GM12891 (cell line): Measurements from ENCODE around the gene MED13L.

Source experiments
- DNase-seq: peaks from one replicate; pipeline ENCODE4 v3.0.0; 2011; ENCODE audit warnings: low spot score; ENCODE audit not compliant: insufficient read length
- FAIRE-seq: peaks from 2 replicates; lab custom pipeline; 2011; peaks lifted over from hg19 to GRCh38; lab: Jason Lieb, UNC
- PAX5 ChIP-seq: IDR thresholded peaks from 2 replicates; pipeline ENCODE4 v1.6.1; 2011; ENCODE audit warnings: low read length, moderate library complexity, mild to moderate bottlenecking; ENCODE audit not compliant: insufficient read depth, severe bottlenecking
- POLR2A ChIP-seq: IDR thresholded peaks from 2 replicates; pipeline ENCODE4 v1.6.1; 2011; ENCODE audit warnings: low read depth, low read length, control low read depth
- POLR2AphosphoS5 ChIP-seq: IDR thresholded peaks from 2 replicates; pipeline ENCODE4 v1.6.1; 2011; ENCODE audit warnings: low read depth, low read length, control low read depth
- POU2F2 ChIP-seq: IDR thresholded peaks from 2 replicates; pipeline ENCODE4 v1.6.1; 2011; ENCODE audit warnings: low read depth, mild to moderate bottlenecking, control low read depth, low read length, moderate library complexity
- SPI1 ChIP-seq: IDR thresholded peaks from 2 replicates; pipeline ENCODE4 v1.6.1; 2011; ENCODE audit warnings: low read depth, low read length, control low read depth
- TAF1 ChIP-seq: IDR thresholded peaks from 2 replicates; pipeline ENCODE4 v1.6.1; 2011; ENCODE audit warnings: low read depth, low read length, control low read depth

Gene MED13L

DNA sequence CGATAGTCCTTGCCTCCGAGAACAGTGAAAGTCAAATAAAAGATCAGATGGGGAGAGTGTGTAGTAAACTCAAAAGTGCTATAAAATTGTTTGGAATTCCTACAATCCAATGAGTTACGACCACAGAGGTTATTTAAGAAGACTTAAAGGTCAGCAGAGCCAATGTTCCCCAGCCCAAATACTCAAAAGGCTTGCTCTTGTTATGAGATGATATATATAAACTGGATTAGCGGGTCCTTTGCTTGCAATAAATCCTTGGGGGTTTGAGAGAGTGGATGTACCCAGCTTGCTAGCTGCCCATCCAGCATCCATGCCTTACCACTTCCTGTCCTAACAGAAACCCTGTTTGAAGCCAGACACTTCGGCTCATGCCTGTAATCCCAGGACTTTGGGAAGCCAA, 29.0 kb upstream of the MED13L start:
- DNase-seq (no peak), FAIRE-seq (no peak)
- TF ChIP-seq POU2F2 (no peak), POLR2A (no peak), POLR2AphosphoS5 (no peak), PAX5 (no peak), TAF1 (no peak), SPI1 (no peak)

DNA sequence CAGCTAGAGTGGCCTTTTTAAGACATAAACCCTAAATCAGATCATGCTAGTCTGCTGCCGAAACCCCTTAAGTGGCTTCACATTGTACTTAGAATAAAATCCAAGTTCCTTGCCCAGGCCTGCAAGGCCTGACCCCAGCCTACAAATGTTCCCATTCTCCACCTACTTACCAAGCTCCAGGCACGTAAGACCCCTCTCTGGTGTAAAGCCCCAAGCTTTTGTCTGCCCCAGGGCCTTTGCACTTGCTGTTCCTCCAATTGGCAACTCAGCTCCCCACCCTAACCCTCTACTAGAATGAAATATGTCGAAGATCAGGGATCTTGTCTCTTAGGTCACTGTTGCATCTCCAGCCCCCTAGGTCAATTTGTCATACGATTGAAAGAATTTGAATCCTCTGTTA, 27.1 kb upstream of the MED13L start:
- DNase-seq (no peak), FAIRE-seq (no peak)
- TF ChIP-seq TAF1, result no peak
- no peak for TF ChIP-seq SPI1
- TF ChIP-seq POLR2A, result no peak
- no peak for TF ChIP-seq POLR2AphosphoS5
- TF ChIP-seq POU2F2, result no peak
- TF ChIP-seq PAX5, result no peak

DNA sequence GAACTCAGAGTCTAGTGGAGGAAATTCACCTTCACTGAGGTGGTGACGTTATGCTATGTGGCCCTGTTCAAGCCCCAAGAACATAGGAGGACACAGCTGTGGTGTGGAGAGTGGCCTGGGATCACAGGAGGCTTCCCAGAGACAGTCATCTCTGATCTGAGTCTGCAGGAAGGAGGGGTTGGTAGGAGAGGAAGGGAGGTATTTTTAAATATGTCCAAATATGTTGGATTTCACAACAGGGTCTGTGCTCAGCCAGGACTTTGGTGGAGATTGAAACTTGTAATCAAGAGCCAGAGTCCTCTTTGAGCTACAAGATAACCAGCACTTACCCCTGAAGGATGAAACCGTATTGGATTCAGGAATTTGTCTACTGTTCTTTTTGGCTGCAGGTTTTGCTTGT, 26.4 kb upstream of the MED13L start:
- no peak for DNase-seq
- no peak for FAIRE-seq
- TF ChIP-seq POU2F2 (no peak), POLR2AphosphoS5 (no peak), POLR2A (no peak), TAF1 (no peak), SPI1 (no peak), PAX5 (no peak)

DNA sequence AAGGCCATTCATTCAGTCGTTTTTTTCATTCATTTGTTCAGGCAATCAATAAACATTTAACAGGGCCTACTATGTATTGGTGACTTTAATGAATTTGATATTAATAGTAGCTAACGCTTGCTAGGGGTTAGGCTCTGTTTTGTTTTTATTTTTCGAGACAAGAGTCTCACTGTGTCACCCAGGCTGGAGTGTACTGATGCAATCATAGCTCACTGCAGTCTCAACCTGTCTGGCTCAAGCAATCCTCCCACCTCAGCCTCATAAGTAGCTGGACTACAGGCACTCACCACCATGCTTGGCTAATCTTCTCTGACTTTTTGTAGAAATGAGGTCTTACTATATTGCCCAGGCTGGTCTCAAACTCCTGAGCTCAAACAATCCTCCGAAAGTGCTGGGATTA, 25.6 kb upstream of the MED13L start:
- TF ChIP-seq SPI1, result no peak
- TF ChIP-seq POLR2AphosphoS5, result no peak
- TF ChIP-seq PAX5, result no peak
- no peak for TF ChIP-seq TAF1
- no peak for TF ChIP-seq POU2F2
- no peak for TF ChIP-seq POLR2A
- no peak for DNase-seq
- no peak for FAIRE-seq

DNA sequence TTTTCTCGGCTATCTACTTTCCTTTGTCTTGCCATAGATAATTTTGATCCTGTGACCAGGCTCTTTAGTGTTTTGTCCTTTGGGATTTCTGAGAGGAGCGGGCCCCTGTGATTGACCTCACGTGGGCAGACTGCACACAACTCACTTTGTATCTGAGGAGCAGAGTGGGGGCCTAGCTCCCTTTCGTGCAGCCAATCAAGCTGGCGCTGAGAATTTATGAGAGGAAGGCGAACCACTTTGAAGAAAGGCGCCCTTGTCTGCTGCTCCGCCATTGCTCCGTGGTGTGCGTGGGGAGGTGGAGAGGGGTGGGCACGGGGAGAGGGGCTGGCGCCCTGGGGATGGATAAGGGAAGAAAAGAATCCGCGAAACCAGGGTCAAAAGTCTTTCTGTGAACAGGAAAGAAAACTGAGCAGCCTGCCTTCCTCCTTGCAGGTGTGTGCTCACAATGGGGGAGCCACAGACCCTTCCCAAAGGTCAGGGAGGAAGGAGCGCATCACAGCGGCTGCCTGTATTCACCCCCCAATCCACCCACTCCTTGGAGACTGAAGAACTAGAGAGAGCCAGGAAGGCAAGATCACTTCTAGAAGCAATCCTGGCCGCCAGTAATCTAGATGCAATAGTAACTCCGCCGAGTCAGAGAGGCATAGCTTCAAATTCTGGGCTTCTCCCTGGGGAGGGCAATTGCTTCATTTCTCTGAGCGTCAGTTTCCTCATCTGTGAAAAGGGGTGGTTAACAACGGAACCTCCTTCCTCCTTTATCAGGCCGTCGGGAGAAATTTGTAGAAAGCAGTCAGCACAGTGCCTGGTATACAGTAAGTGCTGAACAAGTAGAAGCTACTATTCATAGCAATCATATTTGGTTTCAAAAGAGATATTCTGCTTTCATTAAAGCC, 24.9 kb upstream of the MED13L start:
- FAIRE-seq (no peak), DNase-seq (no peak)
- TF ChIP-seq POLR2AphosphoS5 (no peak), PAX5 (no peak)

DNA sequence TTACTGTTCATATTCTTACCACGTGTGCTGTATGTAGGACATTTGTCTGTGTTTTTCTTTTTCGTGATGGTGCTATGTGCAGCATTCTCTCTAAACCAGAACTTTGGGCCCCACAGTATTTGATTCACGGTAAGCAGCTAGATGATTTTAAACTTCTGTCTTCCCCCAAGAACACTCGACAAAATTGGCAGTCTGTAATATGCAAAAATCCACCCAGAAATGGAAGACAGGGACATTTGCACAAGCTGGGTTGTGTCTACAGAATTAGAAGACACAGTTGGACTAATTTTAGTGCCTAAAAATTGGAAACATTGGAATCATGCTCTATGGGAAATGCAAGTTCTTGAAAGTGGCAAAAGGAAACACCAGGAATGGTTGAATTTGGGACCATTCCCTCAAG, 24.1 kb upstream of the MED13L start:
- DNase-seq (no peak), FAIRE-seq (no peak)
- TF ChIP-seq POLR2AphosphoS5 (no peak), TAF1 (no peak), POU2F2 (no peak), PAX5 (no peak), POLR2A (no peak), SPI1 (no peak)

DNA sequence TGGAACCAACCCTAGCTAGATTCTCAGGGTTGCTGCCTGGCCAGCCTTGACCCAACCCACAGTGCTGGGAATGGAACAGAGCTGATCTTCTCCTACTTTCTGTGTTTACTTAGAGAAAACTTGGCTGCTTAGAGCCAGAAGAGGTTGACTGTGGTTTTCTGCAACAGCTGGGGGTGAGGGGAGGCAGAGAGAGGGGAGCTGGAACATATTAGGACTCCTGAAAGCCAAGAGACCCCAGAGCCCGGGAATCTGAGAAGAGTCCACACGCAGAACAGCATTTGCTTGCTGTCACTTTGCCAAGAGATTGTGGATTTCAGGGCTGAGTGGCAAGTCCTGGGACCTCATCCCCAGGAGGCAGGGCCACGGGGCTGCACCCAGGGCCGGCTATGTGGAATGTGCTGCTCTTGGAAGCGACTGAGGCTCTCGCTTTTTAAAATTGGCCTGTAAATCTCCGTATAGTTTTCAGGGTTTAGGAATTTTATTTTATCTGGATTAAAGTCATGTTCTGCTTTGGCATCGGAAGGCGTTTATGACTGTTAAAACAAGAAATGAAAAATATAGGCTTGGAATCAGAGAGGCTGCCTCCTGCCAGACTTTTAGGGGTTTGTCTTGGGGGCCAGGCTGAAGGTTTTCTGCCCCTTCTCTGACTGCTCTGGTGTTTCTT, 22.3 kb upstream of the MED13L start:
- no peak for FAIRE-seq

DNA sequence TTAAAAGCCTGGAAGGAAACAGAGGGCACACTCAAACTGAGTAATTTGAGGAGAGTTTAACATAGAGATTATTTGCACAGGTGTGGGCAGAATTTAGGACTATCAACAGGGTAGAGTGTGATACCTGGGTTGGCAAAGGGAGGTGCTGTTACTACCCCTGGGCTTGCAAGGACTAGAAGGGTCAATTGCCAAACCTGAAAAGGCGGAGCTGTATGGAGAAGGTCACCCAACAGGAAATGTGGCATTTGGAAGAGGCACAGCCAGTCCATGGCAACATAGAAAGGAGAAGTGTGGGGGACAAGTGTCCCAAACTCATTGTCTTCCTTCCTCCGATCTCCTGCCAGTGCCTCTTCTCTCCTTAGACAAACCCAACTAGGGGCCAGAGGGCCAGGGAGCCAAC, 21.6 kb upstream of the MED13L start:
- no peak for DNase-seq
- no peak for TF ChIP-seq POLR2AphosphoS5
- no peak for TF ChIP-seq POLR2A
- no peak for TF ChIP-seq PAX5
- TF ChIP-seq SPI1, result no peak
- no peak for TF ChIP-seq POU2F2
- no peak for TF ChIP-seq TAF1
- no peak for FAIRE-seq

More for the DNA sequence above, 22.3 kb upstream of the MED13L start:
- TF ChIP-seq PAX5 (no peak), POU2F2 (no peak), POLR2A (no peak), TAF1 (no peak), SPI1 (no peak), POLR2AphosphoS5 (no peak)
- DNase-seq, result no peak

DNA sequence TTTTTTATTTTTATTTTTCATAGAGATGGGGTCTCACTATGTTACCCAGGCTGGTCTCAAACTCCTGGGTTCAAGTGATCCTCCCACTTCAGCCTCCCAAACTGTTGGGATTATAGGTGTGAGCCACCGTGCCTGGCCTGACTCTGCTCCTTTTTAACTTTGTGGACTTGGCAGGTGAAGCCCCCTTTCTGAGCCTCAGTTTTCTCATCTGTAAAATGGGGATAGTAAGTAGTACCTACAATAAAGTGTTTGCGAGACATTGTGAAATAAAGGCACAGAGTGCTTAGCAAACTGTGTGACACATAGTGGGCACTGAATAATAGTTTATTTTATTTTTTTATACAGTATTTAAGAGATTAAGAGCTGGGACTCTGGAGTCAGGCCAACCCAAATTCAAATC, 21.1 kb upstream of the MED13L start:
- FAIRE-seq (no peak), DNase-seq (no peak)
- TF ChIP-seq POLR2AphosphoS5 (no peak), POLR2A (no peak), TAF1 (no peak), PAX5 (no peak), POU2F2 (no peak), SPI1 (no peak)
